HUES64 (cell line): ENCODE results near the gene NEU4.
"Not testable (repeated sequence)": the region's sequence is repeated elsewhere in the genome, so short reads cannot be mapped to it uniquely, and the experiment has no call there.

Experiments
- H3K27ac ChIP-seq: 2 replicates; pipeline ENCODE4 v1.7.0; 2013; ENCODE audit warnings: low read depth, low read length, inconsistent platforms
- H3K27me3 ChIP-seq: 2 replicates; pipeline ENCODE4 v1.6.1; 2013; ENCODE audit warnings: mild to moderate bottlenecking, low read length; ENCODE audit not compliant: insufficient read depth
- H3K36me3 ChIP-seq: 2 replicates; pipeline ENCODE4 v1.6.1; 2013; ENCODE audit warnings: mild to moderate bottlenecking, low read length; ENCODE audit not compliant: insufficient read depth
- H3K4me1 ChIP-seq: 2 replicates; pipeline ENCODE4 v1.6.1; 2013; ENCODE audit warnings: mild to moderate bottlenecking, low read length, moderate library complexity; ENCODE audit not compliant: insufficient read depth
- H3K4me3 ChIP-seq: 2 replicates; pipeline ENCODE4 v1.5.1; 2013; ENCODE audit warnings: mild to moderate bottlenecking, low read length, moderate library complexity
- H3K9ac ChIP-seq: 2 replicates; pipeline ENCODE4 v1.6.1; 2013; ENCODE audit warnings: mild to moderate bottlenecking, low read depth, low read length
- H3K9me3 ChIP-seq: 2 replicates; pipeline ENCODE4 v1.6.1; 2013; ENCODE audit warnings: low read depth, low read length; ENCODE audit not compliant: insufficient read depth
- WGBS: fragments of 150-250, 120-280 bp; methylation state at CpG from one replicate; pipeline ENCODE4 v1.1.7; 2013; ENCODE audit warnings: missing lambda C conversion rate; 5-methylcytosine and 5-hydroxymethylcytosine counted together

The NEU4 gene

DNA sequence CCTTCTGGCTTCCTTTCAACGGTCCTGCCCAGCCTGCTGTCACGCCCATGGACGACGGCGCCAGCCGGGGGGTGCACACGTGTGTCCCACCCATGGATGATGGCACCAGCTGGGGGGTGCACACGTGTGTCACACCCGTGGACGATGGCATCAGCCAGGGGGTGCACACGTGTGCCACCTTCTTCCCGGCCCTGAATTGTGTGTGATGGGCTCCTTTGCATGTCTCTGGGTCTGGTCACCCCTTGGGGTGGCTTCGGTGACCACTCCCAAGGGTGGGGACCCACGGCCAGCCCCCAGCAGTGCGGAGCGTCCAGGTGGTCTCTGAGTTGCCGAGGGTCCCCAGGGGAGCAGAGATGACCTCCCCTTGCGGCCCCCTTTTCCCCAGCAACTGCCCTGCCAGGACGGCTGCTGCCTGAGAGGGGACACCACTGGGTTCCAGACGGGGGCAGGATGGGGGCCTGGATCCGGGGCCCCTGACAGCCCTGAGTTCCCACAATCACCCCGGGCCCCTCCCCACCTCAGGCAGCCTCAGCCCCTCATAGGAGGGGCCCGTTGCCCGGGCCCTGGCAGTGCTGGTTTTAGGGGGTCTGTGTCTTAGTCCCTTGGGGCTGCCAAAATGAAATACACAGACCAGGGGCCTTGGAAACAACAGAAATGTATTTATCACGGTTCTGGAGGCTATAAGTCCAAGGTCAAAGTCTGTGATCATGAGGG is 9.4 kb downstream of the NEU4 start:
- H3K36me3 ChIP-seq = no peaks in the 10 kb centered on the region
- WGBS = 91% methylated on average over 24 of the region's 25 CpGs
- peaks cover 10% of the 10 kb centered on the region; the same call in 1 of the 2 replicates for H3K4me1 ChIP-seq
- H3K27ac ChIP-seq = no peak overlapping the region
- H3K9ac ChIP-seq = no peak overlapping the region
- no peaks in the 10 kb centered on the region for H3K9me3 ChIP-seq
- H3K4me3 ChIP-seq = no peak overlapping the region
- H3K27me3 ChIP-seq = peaks cover 9% of the 10 kb centered on the region

DNA sequence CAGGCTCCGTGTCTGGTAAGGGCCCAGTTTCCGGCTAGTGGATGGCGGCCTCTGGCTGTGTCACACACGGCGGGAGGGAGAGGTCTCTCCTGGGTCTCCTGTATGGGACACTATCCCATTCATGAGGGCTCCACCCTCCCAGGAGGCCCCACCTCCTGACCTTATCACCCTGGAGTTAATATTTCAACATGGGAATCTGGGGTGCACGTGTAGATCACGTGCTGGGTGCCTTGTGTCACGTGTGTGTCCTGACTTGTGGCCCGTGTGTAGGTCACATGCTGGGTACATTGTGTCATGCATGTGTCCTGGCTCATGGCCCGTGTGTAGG is 9.9 kb downstream of the NEU4 start:
- WGBS = 91% methylated on average over 10 of the region's 10 CpGs
- H3K9me3 ChIP-seq = no peaks in the 10 kb centered on the region
- H3K27ac ChIP-seq = no peak overlapping the region
- H3K9ac ChIP-seq = no peak overlapping the region
- H3K27me3 ChIP-seq = peaks cover 13% of the 10 kb centered on the region
- H3K4me3 ChIP-seq = no peak overlapping the region
- H3K4me1 ChIP-seq = peaks cover 10% of the 10 kb centered on the region; the same call in 1 of the 2 replicates
- no peaks in the 10 kb centered on the region for H3K36me3 ChIP-seq

DNA sequence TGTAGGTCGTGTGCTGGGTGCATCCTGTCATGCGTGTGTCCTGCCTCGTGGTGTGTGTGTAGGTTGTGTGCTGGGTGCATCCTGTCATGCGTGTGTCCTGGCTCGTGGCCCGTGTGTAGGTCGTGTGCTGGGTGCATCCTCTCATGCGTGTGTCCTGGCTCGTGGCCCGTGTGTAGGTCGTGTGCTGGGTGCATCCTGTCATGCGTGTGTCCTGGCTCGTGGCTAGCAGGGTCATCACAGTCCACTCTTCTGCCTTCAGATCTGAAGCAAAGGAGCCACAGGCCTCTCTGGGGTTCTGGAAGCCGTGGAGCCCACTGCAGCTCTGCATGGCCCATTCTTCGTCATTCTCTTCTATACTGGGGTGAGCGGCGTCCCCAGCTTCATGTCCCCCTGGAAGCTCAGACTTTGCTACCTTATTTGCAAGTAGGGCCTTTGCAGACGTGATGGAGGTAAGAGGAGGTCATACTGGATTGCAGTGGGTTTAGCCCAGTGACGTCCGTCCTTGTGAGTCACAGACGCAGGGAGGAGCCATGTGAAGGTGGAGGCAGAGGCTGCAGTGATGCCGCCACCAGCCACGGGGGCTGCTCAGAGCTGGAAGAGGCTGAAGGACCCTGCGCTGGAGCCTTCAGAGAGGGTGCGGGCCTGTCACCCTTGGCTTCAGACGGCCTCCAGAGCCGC is 11.1 kb downstream of the NEU4 start:
- H3K27me3 ChIP-seq = peaks cover 13% of the 10 kb centered on the region
- H3K4me1 ChIP-seq = peaks cover 10% of the 10 kb centered on the region; the same call in 1 of the 2 replicates
- not testable (repeated sequence) for H3K9ac ChIP-seq, H3K36me3 ChIP-seq, H3K4me3 ChIP-seq, H3K9me3 ChIP-seq, H3K27ac ChIP-seq
- 91% methylated on average over 27 of the region's 27 CpGs for WGBS

DNA sequence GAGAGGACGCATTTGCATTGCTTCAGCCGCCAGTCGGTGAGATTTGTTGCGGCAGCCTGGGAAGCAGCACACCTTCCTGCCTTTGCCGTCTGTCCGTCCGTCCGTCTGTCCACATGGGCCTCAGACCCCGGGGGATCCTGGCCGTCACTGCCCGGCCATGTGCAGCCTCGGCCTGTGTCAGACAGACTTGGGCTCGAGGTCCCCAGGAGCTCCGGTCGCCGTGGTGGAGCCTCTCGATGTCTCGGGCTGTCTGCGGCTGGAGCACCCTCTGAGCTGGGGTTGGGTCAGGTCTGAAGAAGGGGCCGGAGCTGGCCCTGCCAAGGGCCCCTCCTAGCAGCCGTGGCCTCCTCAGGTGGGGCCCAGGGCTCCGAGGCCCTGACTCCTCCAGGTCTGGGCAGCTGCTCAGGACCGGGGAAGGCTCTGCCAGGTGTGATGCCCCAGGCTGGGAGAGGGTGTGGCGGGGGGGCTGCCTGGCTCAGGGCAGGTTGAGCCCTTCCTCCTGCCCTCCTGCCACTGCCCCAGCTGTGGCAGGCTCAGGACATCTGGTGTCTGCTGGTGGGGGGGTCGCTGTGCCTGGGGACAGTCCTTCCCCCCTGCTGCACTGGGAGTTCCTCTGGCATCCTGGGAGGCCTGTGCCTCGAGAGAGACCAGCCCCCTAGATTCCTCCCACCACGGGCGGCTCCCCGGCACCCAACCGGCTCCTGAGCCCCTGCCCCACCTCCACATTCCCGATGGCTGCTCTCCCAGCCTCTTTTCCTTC is 11.8 kb downstream of the NEU4 start:
- H3K27me3 ChIP-seq = peaks cover 13% of the 10 kb centered on the region
- 83% methylated on average over 31 of the region's 31 CpGs for WGBS
- no peak overlapping the region for H3K4me3 ChIP-seq

GRCh38 chr2:241821460-241822263 is 12.7 kb downstream of the NEU4 start:
- Histone ChIP-seq H3K4me1 (peaks cover 10% of the 10 kb centered on the region; the same call in 1 of the 2 replicates), H3K9ac (no peak overlapping the region; the same call in 1 of the 2 replicates), H3K36me3 (no peaks in the 10 kb centered on the region), H3K27me3 (peaks cover 13% of the 10 kb centered on the region), H3K9me3 (no peaks in the 10 kb centered on the region), H3K27ac (no peak overlapping the region), H3K4me3 (no peak overlapping the region)
- WGBS = 88% methylated on average over 28 of the region's 28 CpGs

More for the DNA sequence above, 11.8 kb downstream of the NEU4 start:
- Histone ChIP-seq H3K36me3 (no peaks in the 10 kb centered on the region), H3K9ac (no peak overlapping the region), H3K9me3 (no peaks in the 10 kb centered on the region), H3K27ac (no peak overlapping the region), H3K4me1 (peaks cover 10% of the 10 kb centered on the region; the same call in 1 of the 2 replicates)

- peaks cover 5% of the 10 kb centered on the region; the same call in 1 of the 2 replicates for H3K9me3 ChIP-seq
- peaks cover 10% of the 10 kb centered on the region; the same call in 1 of the 2 replicates for H3K4me1 ChIP-seq
- peaks cover 13% of the 10 kb centered on the region for H3K27me3 ChIP-seq
- H3K4me3 ChIP-seq = no peak overlapping the region
- WGBS = 91% methylated on average over 14 of the region's 14 CpGs
- H3K36me3 ChIP-seq = no peaks in the 10 kb centered on the region
- no peak overlapping the region for H3K27ac ChIP-seq
- H3K9ac ChIP-seq = no peak overlapping the region
These were observed 13.3 kb downstream of the NEU4 start for GRCh38 chr2:241822264-241822623.

- H3K9ac ChIP-seq, H3K9me3 ChIP-seq, H3K4me3 ChIP-seq, H3K27ac ChIP-seq, H3K36me3 ChIP-seq: not testable (repeated sequence)
- H3K27me3 ChIP-seq = peaks cover 13% of the 10 kb centered on the region
- WGBS = 93% methylated on average over 45 of the region's 45 CpGs
- peaks cover 10% of the 10 kb centered on the region; the same call in 1 of the 2 replicates for H3K4me1 ChIP-seq
These were observed 14.8 kb downstream of the NEU4 start for GRCh38 chr2:241823531-241824437.

- WGBS = 88% methylated on average over 2 of the region's 2 CpGs
- no peaks in the 10 kb centered on the region for H3K36me3 ChIP-seq
- no peaks in the 10 kb centered on the region for H3K4me1 ChIP-seq
- H3K27ac ChIP-seq = no peak overlapping the region
- H3K4me3 ChIP-seq = no peak overlapping the region
- H3K27me3 ChIP-seq = peaks cover 13% of the 10 kb centered on the region
- no peak overlapping the region for H3K9ac ChIP-seq
- H3K9me3 ChIP-seq = peaks cover 11% of the 10 kb centered on the region; the same call in 1 of the 2 replicates
These were observed 18.4 kb downstream of the NEU4 start for GRCh38 chr2:241827394-241827793.

- Histone ChIP-seq H3K9ac (no peak overlapping the region), H3K27ac (no peak overlapping the region)
- WGBS = 80% methylated on average over 10 of the region's 13 CpGs
These were observed 24.2 kb downstream of the NEU4 start for GRCh38 chr2:241833101-241833663.

More at GRCh38 chr2:241833101-241833663, 24.2 kb downstream of the NEU4 start:
- no peak overlapping the region for H3K4me3 ChIP-seq
- H3K36me3 ChIP-seq = no peaks in the 10 kb centered on the region
- no peaks in the 10 kb centered on the region for H3K4me1 ChIP-seq
- H3K27me3 ChIP-seq = 0 out of 2 replicates have a peak, but pooled peaks cover 3% of the 10 kb centered on the region
- peaks cover 4% of the 10 kb centered on the region; the same call in 1 of the 2 replicates for H3K9me3 ChIP-seq
